SK-N-SH (cell line): Measurements from ENCODE around the gene TTF2.

ENCODE experiments used
- CTCF ChIP-seq: fragments of 200-600 bp; sonication (generic); IDR thresholded peaks from 2 replicates; pipeline ENCODE4 v1.6.1; 2017; ENCODE audit warnings: antibody characterized with exemption, mild to moderate bottlenecking, moderate library complexity
- ELF1 ChIP-seq: IDR thresholded peaks from 2 replicates; pipeline ENCODE4 v1.4.0; 2012
- FOXJ3 ChIP-seq: sonication (generic); formaldehyde crosslinking; IDR thresholded peaks from 2 replicates; pipeline ENCODE4 v1.5.1; 2020; ENCODE audit warnings: mild to moderate bottlenecking, missing genetic modification reagents
- RCOR1 ChIP-seq: fragments of 150-350 bp; IDR thresholded peaks from 2 replicates; pipeline ENCODE4 v1.6.1; 2017; ENCODE audit warnings: antibody characterized with exemption, low read length
- RFX5 ChIP-seq: IDR thresholded peaks from 2 replicates; pipeline ENCODE4 v1.6.1; 2012; ENCODE audit warnings: mild to moderate bottlenecking, improper control_type of control experiment, low read length
- RXRA ChIP-seq: IDR thresholded peaks from 2 replicates; pipeline ENCODE4 v1.4.0; 2012; ENCODE audit warnings: low read depth, mild to moderate bottlenecking, borderline replicate concordance
- YY1 ChIP-seq: IDR thresholded peaks from 2 replicates; pipeline ENCODE4 v1.4.0; 2012; ENCODE audit warnings: low read depth, mild to moderate bottlenecking
- TF ChIP-seq, protein P1 (sequence below): IDR thresholded peaks from 2 replicates; pipeline ENCODE4 v1.4.0; 2012; ENCODE audit warnings: low read depth

DNA sequence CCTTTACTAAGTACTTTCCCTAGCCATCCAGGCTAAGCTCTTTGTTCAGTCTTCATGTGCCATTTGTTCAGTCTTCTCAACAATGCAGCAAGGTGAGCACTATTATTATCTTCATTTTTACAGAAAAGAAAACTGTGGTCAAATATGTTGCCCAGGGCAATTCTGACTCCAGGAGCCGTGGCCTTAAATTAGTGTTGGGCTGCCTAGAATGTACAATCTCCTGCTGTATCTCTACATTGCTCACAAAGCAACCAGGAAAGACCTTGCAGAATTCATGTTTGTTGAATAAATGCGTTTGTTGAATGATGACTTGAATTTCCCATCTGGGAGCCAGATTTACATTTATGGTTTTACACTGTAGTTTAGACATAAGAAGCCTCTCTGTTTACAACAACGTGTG lies 44.4 kb upstream of the TTF2 start:
- TF ChIP-seq CTCF: no peak
- no peak for TF ChIP-seq RXRA
- no peak for TF ChIP-seq FOXJ3 (CRISPR knock-in tag)
- TF ChIP-seq RFX5: no peak
- no peak for TF ChIP-seq ELF1
- TF ChIP-seq YY1: no peak
- TF ChIP-seq RCOR1: no peak
- TF ChIP-seq, protein P1, sequence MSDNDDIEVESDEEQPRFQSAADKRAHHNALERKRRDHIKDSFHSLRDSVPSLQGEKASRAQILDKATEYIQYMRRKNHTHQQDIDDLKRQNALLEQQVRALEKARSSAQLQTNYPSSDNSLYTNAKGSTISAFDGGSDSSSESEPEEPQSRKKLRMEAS: no peak
